Thoracic aorta (tissue), 2 donors: Measurements from ENCODE around the gene ARAF. TPM values are rescaled to one million over a fixed set of nuclear protein-coding genes. Genes with fewer than 3 reads are reported as not detected.

ENCODE experiments used
- ATAC-seq: fragments of 150-250 bp; one replicate; pipeline ENCODE4 v1.8.0; 2017; ENCODE audit warnings: low read depth; ENCODE audit not compliant: insufficient number of reproducible peaks, low FRiP score
- DNase-seq: peaks from one replicate; pipeline ENCODE4 v3.0.0-alpha.2; 2020; ENCODE audit warnings: low spot score
- H3K27ac ChIP-seq, 2 donors: fragments of 200-600 bp; sonication (generic); 1 replicate in 1 of 2; 2 replicates in 1 of 2; pipeline ENCODE4 v1.5.1; 2016; ENCODE audit warnings: mild to moderate bottlenecking in 2 of 2, moderate library complexity in 2 of 2
- H3K27me3 ChIP-seq: fragments of 200-600 bp; sonication (generic); replicated peaks from 2 replicates; pipeline ENCODE4 v1.6.0; 2016; ENCODE audit warnings: mild to moderate bottlenecking; ENCODE audit not compliant: insufficient read depth
- H3K36me3 ChIP-seq: fragments of 200-600 bp; sonication (generic); one replicate; pipeline ENCODE4 v1.5.1; 2016
- H3K4me1 ChIP-seq, 2 donors: fragments of 200-600 bp; sonication (generic); 1 replicate in 1 of 2; 2 replicates in 1 of 2; pipeline versions ENCODE4 v1.5.1 to v1.6.0; 2016; ENCODE audit warnings: low read depth in 2 of 2, mild to moderate bottlenecking in 1 of 2; ENCODE audit not compliant: control insufficient read depth in 1 of 2
- H3K4me3 ChIP-seq: fragments of 200-600 bp; sonication (generic); 2 replicates; pipeline ENCODE4 v1.5.1; 2016; ENCODE audit warnings: mild to moderate bottlenecking
- H3K9me3 ChIP-seq: fragments of 200-600 bp; sonication (generic); 2 replicates; pipeline ENCODE4 v1.5.1; 2016
- CTCF ChIP-seq: fragments of 200-600 bp; sonication (generic); IDR thresholded peaks from one replicate; pipeline ENCODE4 v1.5.1; 2019; ENCODE audit warnings: antibody characterized with exemption
- total RNA-seq, 2 donors: library from RNA; depleted of rRNA; stranded (reverse); fragments of >200 nt; gene quantifications; one replicate each; pipeline versions ENCODE4 v1.1.0 to v1.2.3, GENCODE V29; 2016

The ARAF gene
- total RNA-seq, 2 donors from 2014 or later: 44.5 to 52.3 TPM

DNA sequence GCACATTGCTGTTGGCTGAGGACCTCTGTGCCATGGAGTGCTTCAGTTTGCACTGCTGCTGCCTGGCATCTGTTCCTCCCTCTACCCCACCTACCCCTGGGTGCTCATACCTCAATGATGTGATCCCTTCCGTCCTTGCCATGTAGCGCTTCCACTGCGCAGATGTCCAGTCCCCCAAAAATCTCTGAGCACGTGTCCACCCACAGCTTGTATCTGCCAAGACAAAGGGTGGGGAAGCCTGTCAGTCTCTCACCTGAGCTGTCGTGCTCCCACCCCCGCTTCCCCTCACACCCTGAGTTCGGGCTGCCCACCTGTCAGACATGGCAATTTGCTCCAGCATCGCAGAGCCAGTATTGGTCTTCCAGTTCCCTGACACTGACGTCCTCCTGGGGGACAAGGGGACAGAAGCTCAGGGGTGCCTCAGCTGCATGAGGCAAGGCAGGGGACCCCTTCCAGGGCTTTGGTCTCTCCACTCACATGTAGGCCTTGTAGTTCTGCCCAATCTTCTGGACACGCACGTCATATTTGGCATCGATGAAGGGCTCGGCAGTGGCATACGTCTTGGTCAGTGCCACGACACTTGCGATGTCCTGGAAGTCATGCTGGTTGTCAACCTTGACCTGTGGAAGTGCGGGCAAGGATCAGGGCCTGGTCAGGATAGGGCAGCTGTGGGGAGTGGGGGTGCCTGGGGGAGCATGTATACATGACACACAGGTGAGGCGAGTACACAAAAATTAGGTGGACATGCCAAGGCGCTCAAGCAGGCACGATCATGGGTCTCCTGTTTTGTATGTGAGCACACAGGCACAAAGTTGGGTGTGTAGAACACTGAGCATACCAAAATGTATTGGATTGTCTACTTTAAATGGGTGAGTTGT is 15.3 kb downstream of the ARAF start:
- H3K9me3 ChIP-seq: no peaks in the 10 kb centered on the region
- H3K4me1 ChIP-seq: peaks cover 0 to 23% of the 10 kb centered on the region in 2 donors
- H3K36me3 ChIP-seq: peaks cover 3% of the 10 kb centered on the region
- no peak for TF ChIP-seq CTCF
- no peak overlapping the region for H3K27ac ChIP-seq
- ATAC-seq: no peak
- H3K4me3 ChIP-seq: no peak overlapping the region
- no peak for DNase-seq
- no peaks in the 10 kb centered on the region for H3K27me3 ChIP-seq

DNA sequence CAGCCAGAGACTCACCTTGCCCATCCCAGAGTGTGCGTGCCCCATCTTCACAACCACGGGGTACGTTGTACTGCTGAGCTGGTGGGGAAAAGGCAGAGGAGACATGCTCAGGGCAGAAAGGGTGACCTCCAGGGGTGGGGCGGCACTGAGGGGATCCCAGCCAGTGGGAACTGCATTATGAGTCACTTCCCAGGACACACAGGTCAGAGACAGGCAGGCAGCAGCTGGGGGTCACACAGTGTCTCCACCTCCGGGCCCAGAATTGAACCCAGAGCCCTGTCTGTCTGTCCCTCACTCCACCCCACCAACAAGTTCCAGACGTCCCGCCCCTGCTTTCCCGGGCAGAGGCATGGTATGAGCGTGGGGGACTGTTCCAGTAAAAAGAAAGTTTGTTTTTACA is 16.4 kb downstream of the ARAF start:
- H3K27ac ChIP-seq: no peak overlapping the region

DNA sequence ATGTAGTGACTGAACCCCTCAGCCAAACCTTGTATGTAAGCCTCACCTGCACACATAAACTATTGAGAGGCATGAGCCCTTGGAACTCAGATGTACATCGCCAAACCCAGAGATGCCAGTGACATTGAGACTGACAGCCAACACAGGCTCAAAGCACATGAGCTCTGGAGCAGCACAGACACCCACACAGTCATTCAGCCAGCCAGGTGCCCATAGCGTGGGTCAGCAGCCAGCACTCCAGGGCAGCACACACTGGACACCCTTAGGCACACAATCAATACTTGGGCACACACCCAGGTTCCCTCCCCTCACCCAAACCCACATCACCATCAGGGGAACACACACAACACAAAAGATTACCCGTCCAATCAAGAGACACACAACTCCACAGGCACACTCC is 16.9 kb downstream of the ARAF start:
- H3K27me3 ChIP-seq: no peaks in the 10 kb centered on the region
- H3K27ac ChIP-seq: no peak overlapping the region
- DNase-seq (no peak), ATAC-seq (no peak)
- H3K4me1 ChIP-seq: peaks cover 0 to 23% of the 10 kb centered on the region in 2 donors
- H3K36me3 ChIP-seq: no peaks in the 10 kb centered on the region
- no peaks in the 10 kb centered on the region for H3K9me3 ChIP-seq
- H3K4me3 ChIP-seq: no peak overlapping the region
- TF ChIP-seq CTCF: no peak

More for the DNA sequence above, 16.4 kb downstream of the ARAF start:
- Histone ChIP-seq H3K4me3 (no peak overlapping the region), H3K9me3 (no peaks in the 10 kb centered on the region), H3K36me3 (no peaks in the 10 kb centered on the region), H3K4me1 (peaks cover 0 to 23% of the 10 kb centered on the region in 2 donors), H3K27me3 (no peaks in the 10 kb centered on the region)
- DNase-seq (no peak), ATAC-seq (no peak)
- no peak for TF ChIP-seq CTCF

- no peaks in the 10 kb centered on the region for H3K9me3 ChIP-seq
- no peak for DNase-seq
These were observed 17.7 kb downstream of the ARAF start for GRCh38 chrX:47578692-47579091.

More at GRCh38 chrX:47578692-47579091, 17.7 kb downstream of the ARAF start:
- Histone ChIP-seq H3K4me3 (no peak overlapping the region), H3K4me1 (peaks cover under 1 to 27% of the 10 kb centered on the region in 2 donors), H3K27me3 (no peaks in the 10 kb centered on the region), H3K27ac (no peak overlapping the region), H3K36me3 (no peaks in the 10 kb centered on the region)
- no peak for TF ChIP-seq CTCF
- no peak for ATAC-seq
